SK-N-SH (cell line): ENCODE measurements around the gene CEACAM19. TPM values are rescaled to one million over a fixed set of nuclear protein-coding genes. Genes with fewer than 3 reads are reported as not detected.

ENCODE experiments used
- CTCF ChIA-PET: fragments of 300-600, 350-600 bp; formaldehyde crosslinking; extraction: SDS; loops from one replicate; lab custom pipeline; 2021; lab: Yijun Ruan, JAX
- POLR2A ChIA-PET: fragments of 350-600 bp; sonication (Branson Sonifier 250); formaldehyde crosslinking; extraction: SDS; loops from one replicate; lab custom pipeline; 2020; ENCODE audit warnings: antibody characterized with exemption, inconsistent platforms; lab: Yijun Ruan, JAX
- DNase-seq: peaks from one replicate; pipeline ENCODE4 v3.0.0; 2012
- H2AFZ ChIP-seq: fragments of 200-600 bp; sonication (generic); 2 replicates; pipeline ENCODE4 v1.8.1; 2016; ENCODE audit warnings: antibody characterized with exemption, mild to moderate bottlenecking, low read depth
- H3F3A ChIP-seq: fragments of 200-600 bp; sonication (generic); replicated peaks from 2 replicates; pipeline ENCODE3; 2016; ENCODE audit warnings: antibody characterized with exemption, mild to moderate bottlenecking; ENCODE audit not compliant: insufficient read depth
- H3K27ac ChIP-seq, 2 experiments: fragments of 200-500 bp in 1 of 2; fragments of 200-600 bp in 1 of 2; sonication (Bioruptor generic) in 1 of 2; sonication (generic), shearing (Covaris generic) in 1 of 2; 2 replicates each; pipeline versions ENCODE4 v1.5.1 to v1.6.1; 2014 to 2016; ENCODE audit warnings: low read depth in 2 of 2, inconsistent platforms in 1 of 2, low read length in 1 of 2, mild to moderate bottlenecking in 1 of 2, mixed read lengths in 1 of 2
- H3K27me3 ChIP-seq: fragments of 200-600 bp; sonication (generic), shearing (Covaris generic); 2 replicates; pipeline ENCODE4 v1.6.1; 2016; ENCODE audit warnings: mixed run types; ENCODE audit not compliant: insufficient read depth
- H3K36me3 ChIP-seq, 2 experiments: fragments of 200-500 bp in 1 of 2; fragments of 200-600 bp in 1 of 2; sonication (Bioruptor generic) in 1 of 2; sonication (generic) in 1 of 2; replicated peaks in 1 of 2; 2 replicates each; pipeline versions ENCODE3 to v1.5.1; 2014 to 2016; ENCODE audit warnings: low read length in 1 of 2, mild to moderate bottlenecking in 1 of 2; ENCODE audit not compliant: insufficient read depth in 2 of 2, control insufficient read depth in 1 of 2
- H3K4me1 ChIP-seq, 2 experiments: fragments of 200-500 bp in 1 of 2; fragments of 200-600 bp in 1 of 2; sonication (Bioruptor generic) in 1 of 2; sonication (generic), shearing (Covaris generic) in 1 of 2; 2 replicates each; pipeline versions ENCODE4 v1.5.1 to v1.6.1; 2014 to 2016; ENCODE audit warnings: low read depth in 1 of 2, low read length in 1 of 2, mixed run types in 1 of 2; ENCODE audit not compliant: insufficient read depth in 2 of 2, control insufficient read depth in 1 of 2
- H3K4me2 ChIP-seq: fragments of 200-600 bp; sonication (generic), shearing (Covaris generic); 2 replicates; pipeline ENCODE4 v1.6.1; 2017; ENCODE audit warnings: mixed run types
- H3K4me3 ChIP-seq, 2 experiments: fragments of 200-500 bp in 1 of 2; fragments of 200-600 bp in 1 of 2; sonication (Bioruptor generic) in 1 of 2; sonication (generic), shearing (Covaris generic) in 1 of 2; 2 replicates each; pipeline versions ENCODE4 v1.5.1 to v1.8.1; 2014 to 2016; ENCODE audit warnings: low read depth in 2 of 2, inconsistent platforms in 1 of 2, low read length in 1 of 2, mild to moderate bottlenecking in 1 of 2, mixed read lengths in 1 of 2, moderate library complexity in 1 of 2
- H3K79me2 ChIP-seq: fragments of 200-600 bp; sonication (generic); 2 replicates; pipeline ENCODE4 v1.8.1; 2017; ENCODE audit warnings: mild to moderate bottlenecking; ENCODE audit not compliant: insufficient read depth
- H3K9ac ChIP-seq: fragments of 200-600 bp; sonication (generic); 2 replicates; pipeline ENCODE4 v1.6.1; 2017; ENCODE audit warnings: mixed run types
- H3K9me2 ChIP-seq: fragments of 200-600 bp; sonication (generic); 2 replicates; pipeline ENCODE4 v1.6.1; 2017; ENCODE audit warnings: mixed run types
- H3K9me3 ChIP-seq: fragments of 200-600 bp; sonication (generic); 2 replicates; pipeline ENCODE4 v1.6.1; 2017; ENCODE audit warnings: mixed run types, mild to moderate bottlenecking, moderate library complexity
- H4K20me1 ChIP-seq: fragments of 200-600 bp; sonication (generic); 2 replicates; pipeline ENCODE4 v1.6.1; 2017; ENCODE audit warnings: mild to moderate bottlenecking, mixed run types; ENCODE audit not compliant: insufficient read depth
- CHD2 ChIP-seq: fragments of 150-350 bp; IDR thresholded peaks from 2 replicates; pipeline ENCODE4 v1.6.1; 2018; ENCODE audit warnings: low read length; ENCODE audit not compliant: partially characterized antibody
- EZH2phosphoT487 ChIP-seq: fragments of 200-600 bp; sonication (generic); IDR thresholded peaks from 2 replicates; pipeline ENCODE4 v1.6.1; 2017; ENCODE audit warnings: low read depth, mixed run types, mild to moderate bottlenecking, antibody characterized with exemption, moderate library complexity, borderline replicate concordance
- FOXM1 ChIP-seq: IDR thresholded peaks from 2 replicates; pipeline ENCODE4 v1.4.0; 2012; ENCODE audit warnings: low read depth, mild to moderate bottlenecking
- IRF3 ChIP-seq: fragments of 150-350 bp; IDR thresholded peaks from 2 replicates; pipeline ENCODE4 v1.6.1; 2016; ENCODE audit warnings: mild to moderate bottlenecking, low read depth, low read length
- NFIC ChIP-seq: IDR thresholded peaks from 2 replicates; pipeline ENCODE4 v1.4.0; 2012; ENCODE audit warnings: borderline replicate concordance
- POLR2AphosphoS5 ChIP-seq: IDR thresholded peaks from 2 replicates; pipeline ENCODE4 v1.6.1; 2012; ENCODE audit warnings: low read depth, low read length
- RAD21 ChIP-seq: IDR thresholded peaks from 2 replicates; pipeline ENCODE4 v1.6.1; 2012; ENCODE audit warnings: mild to moderate bottlenecking, low read length
- RCOR1 ChIP-seq: fragments of 150-350 bp; IDR thresholded peaks from 2 replicates; pipeline ENCODE4 v1.6.1; 2017; ENCODE audit warnings: antibody characterized with exemption, low read length
- RXRA ChIP-seq: IDR thresholded peaks from 2 replicates; pipeline ENCODE4 v1.4.0; 2012; ENCODE audit warnings: low read depth, mild to moderate bottlenecking, borderline replicate concordance
- SMC3 ChIP-seq: IDR thresholded peaks from 2 replicates; pipeline ENCODE4 v1.6.1; 2012; ENCODE audit warnings: low read depth, low read length, improper control_type of control experiment
- TCF12 ChIP-seq: IDR thresholded peaks from 2 replicates; pipeline ENCODE4 v1.4.0; 2012
- TEAD4 ChIP-seq: IDR thresholded peaks from 2 replicates; pipeline ENCODE4 v1.4.0; 2012; ENCODE audit warnings: mild to moderate bottlenecking, borderline replicate concordance; ENCODE audit not compliant: insufficient read depth
- WGBS: methylation state at CpG from one replicate; pipeline ENCODE4 v1.1.6; 2017; ENCODE audit warnings: low lambda C conversion rate; 5-methylcytosine and 5-hydroxymethylcytosine counted together
- polyA plus RNA-seq, 3 experiments: library from polyadenylated mRNA; depleted of rRNA; stranded (reverse); fragments of >200 nt; gene quantifications; 2 replicates each; pipeline ENCODE4 v1.2.3, GENCODE V29; 2012
- TF ChIP-seq, protein P1 (sequence below): fragments of 200-600 bp; sonication (generic); IDR thresholded peaks from 2 replicates; pipeline ENCODE4 v1.6.1; 2017; ENCODE audit warnings: antibody characterized with exemption, mild to moderate bottlenecking, moderate library complexity

Gene CEACAM19
- polyA plus RNA-seq, 1 of the 3 experiments (the other 2 are of a cell fraction) = 2.0 TPM

DNA sequence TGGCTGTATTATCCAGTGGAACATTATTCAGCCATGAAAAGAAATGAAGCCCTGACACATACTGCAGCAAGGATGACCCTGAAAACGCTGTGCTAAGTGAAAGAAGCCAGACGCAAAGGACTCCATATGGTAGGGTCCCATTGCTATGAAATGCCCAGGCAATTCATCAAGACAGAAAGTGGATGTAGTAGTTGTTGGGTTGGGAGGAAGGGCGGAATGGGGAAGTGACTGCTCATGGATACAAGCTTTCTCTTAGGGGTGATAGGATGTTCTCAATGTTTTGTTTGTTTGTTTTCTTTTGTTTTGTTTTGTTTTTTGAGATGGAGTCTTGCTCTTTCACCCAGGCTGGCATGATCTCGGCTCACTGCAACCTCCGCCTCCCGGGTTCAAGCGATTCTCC, 16.6 kb downstream of the CEACAM19 start:
- H3F3A ChIP-seq = peaks cover 34% of the 10 kb centered on the region

DNA sequence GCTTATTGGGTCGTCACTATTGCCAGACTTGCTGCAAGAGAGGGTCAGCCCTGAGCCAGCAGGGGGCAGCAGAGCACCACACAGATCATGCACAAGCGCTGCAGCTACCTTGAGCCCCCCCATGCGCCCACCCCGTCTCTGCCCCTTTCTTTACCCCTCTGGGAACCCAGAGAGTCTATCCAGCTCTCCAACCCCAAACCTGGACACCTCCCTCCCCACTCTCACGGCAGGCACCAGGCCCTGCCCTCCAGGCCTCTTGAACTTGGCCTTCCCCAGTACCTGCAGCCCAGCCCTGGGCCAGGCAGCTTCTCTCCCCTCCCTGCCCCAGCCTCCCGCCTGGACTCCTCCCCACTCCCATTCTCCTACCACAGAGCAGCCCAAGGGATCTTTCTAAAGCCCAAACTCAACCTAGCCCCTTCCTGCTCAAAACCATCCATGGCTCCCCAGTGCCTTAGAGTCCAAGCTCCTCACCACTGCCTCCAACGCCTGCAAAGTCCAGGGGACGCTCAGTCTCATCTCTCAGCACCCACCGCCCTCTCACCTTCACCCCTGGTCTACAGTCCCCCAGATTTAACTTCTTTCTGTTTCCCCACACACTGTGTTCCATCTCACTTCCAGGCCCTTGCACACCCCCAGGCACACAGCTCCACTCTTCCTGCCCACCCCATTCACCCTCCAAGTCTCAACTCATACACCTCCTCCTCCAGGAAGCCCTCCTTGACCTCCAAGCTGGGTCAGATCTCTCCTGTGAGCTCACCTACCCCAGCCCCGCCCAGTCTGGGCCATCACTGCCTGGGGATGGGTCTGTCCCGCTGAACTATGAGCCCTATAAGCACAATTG, 18.2 kb downstream of the CEACAM19 start:
- TF ChIP-seq RAD21 = peak; percentile 78
- no peak for TF ChIP-seq NFIC
- no peak for TF ChIP-seq POLR2AphosphoS5
- peak; percentile 72 for TF ChIP-seq SMC3
- no peak for TF ChIP-seq RCOR1
- TF ChIP-seq, protein P1, sequence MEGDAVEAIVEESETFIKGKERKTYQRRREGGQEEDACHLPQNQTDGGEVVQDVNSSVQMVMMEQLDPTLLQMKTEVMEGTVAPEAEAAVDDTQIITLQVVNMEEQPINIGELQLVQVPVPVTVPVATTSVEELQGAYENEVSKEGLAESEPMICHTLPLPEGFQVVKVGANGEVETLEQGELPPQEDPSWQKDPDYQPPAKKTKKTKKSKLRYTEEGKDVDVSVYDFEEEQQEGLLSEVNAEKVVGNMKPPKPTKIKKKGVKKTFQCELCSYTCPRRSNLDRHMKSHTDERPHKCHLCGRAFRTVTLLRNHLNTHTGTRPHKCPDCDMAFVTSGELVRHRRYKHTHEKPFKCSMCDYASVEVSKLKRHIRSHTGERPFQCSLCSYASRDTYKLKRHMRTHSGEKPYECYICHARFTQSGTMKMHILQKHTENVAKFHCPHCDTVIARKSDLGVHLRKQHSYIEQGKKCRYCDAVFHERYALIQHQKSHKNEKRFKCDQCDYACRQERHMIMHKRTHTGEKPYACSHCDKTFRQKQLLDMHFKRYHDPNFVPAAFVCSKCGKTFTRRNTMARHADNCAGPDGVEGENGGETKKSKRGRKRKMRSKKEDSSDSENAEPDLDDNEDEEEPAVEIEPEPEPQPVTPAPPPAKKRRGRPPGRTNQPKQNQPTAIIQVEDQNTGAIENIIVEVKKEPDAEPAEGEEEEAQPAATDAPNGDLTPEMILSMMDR = peak; percentile 92
- TF ChIP-seq, all 33 proteins: peak for 3
- H3K79me2 ChIP-seq = no peaks in the 10 kb centered on the region
- no peak overlapping the region; a peak in 1 of 4 replicates for H3K4me3 ChIP-seq
- no peak overlapping the region for H3K9ac ChIP-seq
- H3K9me2 ChIP-seq = no peaks in the 10 kb centered on the region
- ChIA-PET CTCF (interaction anchor here (0.7 to 8.1 kb wide), 41 partner anchors 9 to 169 kb away, joined by 3 to 71 read pairs (median 4); partner anchors contain the start of genes IGSF23 and NECTIN2), POLR2A (no interaction called here)
- DNase-seq = peak; percentile 78
- no peak overlapping the region for H3K4me2 ChIP-seq
- H3K9me3 ChIP-seq = no peaks in the 10 kb centered on the region
- 35% methylated on average over 11 of the region's 11 CpGs for WGBS
- no peaks in the 10 kb centered on the region for H3K36me3 ChIP-seq
- H4K20me1 ChIP-seq = no peaks in the 10 kb centered on the region
- H3K27ac ChIP-seq = no peak overlapping the region
- H3K27me3 ChIP-seq = no peaks in the 10 kb centered on the region
- H3F3A ChIP-seq = peaks cover 32% of the 10 kb centered on the region
- H3K4me1 ChIP-seq = peaks cover 0 to 16% of the 10 kb centered on the region in 2 experiments; a peak in 3 of 4 replicates
- no peak overlapping the region for H2AFZ ChIP-seq

More for the DNA sequence above, 16.6 kb downstream of the CEACAM19 start:
- Histone ChIP-seq H3K27me3 (no peaks in the 10 kb centered on the region), H2AFZ (no peak overlapping the region), H4K20me1 (no peaks in the 10 kb centered on the region), H3K9me2 (no peaks in the 10 kb centered on the region), H3K79me2 (no peaks in the 10 kb centered on the region), H3K27ac (no peak overlapping the region), H3K9me3 (no peaks in the 10 kb centered on the region), H3K4me1 (peaks cover 0 to 16% of the 10 kb centered on the region in 2 experiments; a peak in 3 of 4 replicates), H3K4me3 (no peak overlapping the region), H3K9ac (no peak overlapping the region), H3K36me3 (no peaks in the 10 kb centered on the region), H3K4me2 (no peak overlapping the region)
- no peak for TF ChIP-seq TCF12
- TF ChIP-seq RXRA = no peak
- no peak for TF ChIP-seq SMC3
- no peak for TF ChIP-seq EZH2phosphoT487
- no peak for TF ChIP-seq TEAD4
- TF ChIP-seq CHD2 = no peak
- TF ChIP-seq IRF3 = no peak
- no peak for TF ChIP-seq RAD21
- TF ChIP-seq FOXM1 = no peak
- CTCF ChIA-PET = interaction anchor here (0.7 to 8.1 kb wide), 18 partner anchors 10 to 139 kb away, joined by 3 to 71 read pairs (median 6); partner anchors contain the start of gene BCAM
- POLR2A ChIA-PET = no interaction called here
- no peak for DNase-seq
- WGBS = 68% methylated on average over 7 of the region's 7 CpGs
